Vagina (tissue), 2 donors: ENCODE results near the gene MRC2.
"Not testable (repeated sequence)": the region's sequence is repeated elsewhere in the genome, so short reads cannot be mapped to it uniquely, and the experiment has no call there.

Source experiments
- CTCF ChIP-seq, 3 experiments: fragments of 450-650 bp in 2 of 3; fragments of 200-600 bp in 1 of 3; sonication (generic) in 1 of 3; IDR thresholded peaks; one replicate each; pipeline ENCODE4 v1.5.1; 2017 to 2019; ENCODE audit warnings: antibody characterized with exemption in 3 of 3, mild to moderate bottlenecking in 2 of 3, moderate library complexity in 2 of 3
- POLR2A ChIP-seq, 2 donors: fragments of 450-650 bp; IDR thresholded peaks; one replicate each; pipeline ENCODE4 v1.6.1; 2017; ENCODE audit warnings: antibody characterized with exemption in 2 of 2, mild to moderate bottlenecking in 2 of 2, moderate library complexity in 2 of 2
- POLR2AphosphoS5 ChIP-seq, 2 donors: sonication (generic); formaldehyde crosslinking; IDR thresholded peaks; one replicate each; pipeline ENCODE4 v1.9.0; 2017; ENCODE audit warnings: antibody characterized with exemption in 2 of 2, mild to moderate bottlenecking in 2 of 2, low read depth in 1 of 2; ENCODE audit not compliant: insufficient read depth in 1 of 2

GRCh38 chr17:62591822-62592221 is 35.6 kb upstream of the MRC2 start:
- TF ChIP-seq CTCF (IDR thresholded peaks at IDR 0.05); POLR2AphosphoS5 (IDR thresholded peaks at IDR 0.05; ENCODE audit: insufficient read depth in 1 of 2, low read depth in 1 of 2); POLR2A (IDR thresholded peaks at IDR 0.05): not testable (repeated sequence)
